ENCODE measurements around the gene CHRND.

DNA sequence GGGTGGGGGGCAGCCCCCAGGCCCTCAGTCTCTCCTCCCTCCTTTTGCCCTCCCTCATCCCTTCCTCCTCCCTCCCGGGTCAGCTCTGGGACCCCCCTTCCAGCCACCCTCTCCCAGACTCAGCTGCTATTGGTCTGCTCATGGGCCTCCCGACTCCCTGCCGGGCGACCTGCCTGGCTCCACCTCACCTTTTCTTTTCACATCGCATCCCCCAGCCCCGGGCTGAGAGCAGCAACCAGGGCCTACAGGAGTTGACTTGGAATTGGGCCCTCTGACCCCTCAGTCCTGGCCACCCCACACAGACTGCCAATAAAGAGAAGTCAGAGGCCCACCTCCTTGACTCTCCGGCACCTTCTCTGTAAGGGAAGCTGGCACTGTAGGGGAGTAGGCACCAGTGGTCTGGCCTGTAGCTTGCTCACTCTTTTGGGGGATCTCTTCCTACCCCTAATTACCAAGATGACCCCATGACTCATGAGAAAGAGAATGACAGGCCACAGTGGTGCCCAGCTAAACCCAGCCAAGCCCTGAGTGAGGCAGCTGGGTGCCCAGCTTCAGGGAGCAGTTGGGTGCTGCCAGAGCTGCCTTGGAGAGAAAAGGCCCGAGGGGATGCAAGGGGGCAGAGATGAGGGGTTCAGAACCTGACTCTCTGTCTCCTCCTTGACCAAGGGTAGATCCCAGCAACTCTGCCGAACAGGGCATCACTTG, 36.3 kb upstream of the CHRND start:
- TF ChIP-seq, protein P1, sequence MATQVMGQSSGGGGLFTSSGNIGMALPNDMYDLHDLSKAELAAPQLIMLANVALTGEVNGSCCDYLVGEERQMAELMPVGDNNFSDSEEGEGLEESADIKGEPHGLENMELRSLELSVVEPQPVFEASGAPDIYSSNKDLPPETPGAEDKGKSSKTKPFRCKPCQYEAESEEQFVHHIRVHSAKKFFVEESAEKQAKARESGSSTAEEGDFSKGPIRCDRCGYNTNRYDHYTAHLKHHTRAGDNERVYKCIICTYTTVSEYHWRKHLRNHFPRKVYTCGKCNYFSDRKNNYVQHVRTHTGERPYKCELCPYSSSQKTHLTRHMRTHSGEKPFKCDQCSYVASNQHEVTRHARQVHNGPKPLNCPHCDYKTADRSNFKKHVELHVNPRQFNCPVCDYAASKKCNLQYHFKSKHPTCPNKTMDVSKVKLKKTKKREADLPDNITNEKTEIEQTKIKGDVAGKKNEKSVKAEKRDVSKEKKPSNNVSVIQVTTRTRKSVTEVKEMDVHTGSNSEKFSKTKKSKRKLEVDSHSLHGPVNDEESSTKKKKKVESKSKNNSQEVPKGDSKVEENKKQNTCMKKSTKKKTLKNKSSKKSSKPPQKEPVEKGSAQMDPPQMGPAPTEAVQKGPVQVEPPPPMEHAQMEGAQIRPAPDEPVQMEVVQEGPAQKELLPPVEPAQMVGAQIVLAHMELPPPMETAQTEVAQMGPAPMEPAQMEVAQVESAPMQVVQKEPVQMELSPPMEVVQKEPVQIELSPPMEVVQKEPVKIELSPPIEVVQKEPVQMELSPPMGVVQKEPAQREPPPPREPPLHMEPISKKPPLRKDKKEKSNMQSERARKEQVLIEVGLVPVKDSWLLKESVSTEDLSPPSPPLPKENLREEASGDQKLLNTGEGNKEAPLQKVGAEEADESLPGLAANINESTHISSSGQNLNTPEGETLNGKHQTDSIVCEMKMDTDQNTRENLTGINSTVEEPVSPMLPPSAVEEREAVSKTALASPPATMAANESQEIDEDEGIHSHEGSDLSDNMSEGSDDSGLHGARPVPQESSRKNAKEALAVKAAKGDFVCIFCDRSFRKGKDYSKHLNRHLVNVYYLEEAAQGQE (IDR thresholded peaks at IDR 0.05): no peak
- TF ChIP-seq SP1 (IDR thresholded peaks at IDR 0.05) (no peak), RXRA (IDR thresholded peaks at IDR 0.05) (no peak), FOXA1 (IDR thresholded peaks at IDR 0.05) (no peak), RAD21 (IDR thresholded peaks at IDR 0.05) (no peak), JUND (IDR thresholded peaks at IDR 0.05) (no peak), GABPA (IDR thresholded peaks at IDR 0.05 in 1 of 2, conservative IDR thresholded peaks at IDR 0.05 in 1 of 2) (no peak), EGR1 (IDR thresholded peaks at IDR 0.05; ENCODE audit: low read depth in 2 of 2) (no peak), TAF1 (conservative IDR thresholded peaks at IDR 0.05) (no peak), HNF4G (IDR thresholded peaks at IDR 0.05) (no peak), YY1 (IDR thresholded peaks at IDR 0.05) (no peak)
- TF ChIP-seq, protein P2, sequence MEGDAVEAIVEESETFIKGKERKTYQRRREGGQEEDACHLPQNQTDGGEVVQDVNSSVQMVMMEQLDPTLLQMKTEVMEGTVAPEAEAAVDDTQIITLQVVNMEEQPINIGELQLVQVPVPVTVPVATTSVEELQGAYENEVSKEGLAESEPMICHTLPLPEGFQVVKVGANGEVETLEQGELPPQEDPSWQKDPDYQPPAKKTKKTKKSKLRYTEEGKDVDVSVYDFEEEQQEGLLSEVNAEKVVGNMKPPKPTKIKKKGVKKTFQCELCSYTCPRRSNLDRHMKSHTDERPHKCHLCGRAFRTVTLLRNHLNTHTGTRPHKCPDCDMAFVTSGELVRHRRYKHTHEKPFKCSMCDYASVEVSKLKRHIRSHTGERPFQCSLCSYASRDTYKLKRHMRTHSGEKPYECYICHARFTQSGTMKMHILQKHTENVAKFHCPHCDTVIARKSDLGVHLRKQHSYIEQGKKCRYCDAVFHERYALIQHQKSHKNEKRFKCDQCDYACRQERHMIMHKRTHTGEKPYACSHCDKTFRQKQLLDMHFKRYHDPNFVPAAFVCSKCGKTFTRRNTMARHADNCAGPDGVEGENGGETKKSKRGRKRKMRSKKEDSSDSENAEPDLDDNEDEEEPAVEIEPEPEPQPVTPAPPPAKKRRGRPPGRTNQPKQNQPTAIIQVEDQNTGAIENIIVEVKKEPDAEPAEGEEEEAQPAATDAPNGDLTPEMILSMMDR (IDR thresholded peaks at IDR 0.05; ENCODE audit: low read depth, low read length, missing input control): no peak
- TF ChIP-seq, protein P3, sequence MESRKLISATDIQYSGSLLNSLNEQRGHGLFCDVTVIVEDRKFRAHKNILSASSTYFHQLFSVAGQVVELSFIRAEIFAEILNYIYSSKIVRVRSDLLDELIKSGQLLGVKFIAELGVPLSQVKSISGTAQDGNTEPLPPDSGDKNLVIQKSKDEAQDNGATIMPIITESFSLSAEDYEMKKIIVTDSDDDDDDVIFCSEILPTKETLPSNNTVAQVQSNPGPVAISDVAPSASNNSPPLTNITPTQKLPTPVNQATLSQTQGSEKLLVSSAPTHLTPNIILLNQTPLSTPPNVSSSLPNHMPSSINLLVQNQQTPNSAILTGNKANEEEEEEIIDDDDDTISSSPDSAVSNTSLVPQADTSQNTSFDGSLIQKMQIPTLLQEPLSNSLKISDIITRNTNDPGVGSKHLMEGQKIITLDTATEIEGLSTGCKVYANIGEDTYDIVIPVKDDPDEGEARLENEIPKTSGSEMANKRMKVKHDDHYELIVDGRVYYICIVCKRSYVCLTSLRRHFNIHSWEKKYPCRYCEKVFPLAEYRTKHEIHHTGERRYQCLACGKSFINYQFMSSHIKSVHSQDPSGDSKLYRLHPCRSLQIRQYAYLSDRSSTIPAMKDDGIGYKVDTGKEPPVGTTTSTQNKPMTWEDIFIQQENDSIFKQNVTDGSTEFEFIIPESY (IDR thresholded peaks at IDR 0.05): no peak
- TF ChIP-seq, protein P4, sequence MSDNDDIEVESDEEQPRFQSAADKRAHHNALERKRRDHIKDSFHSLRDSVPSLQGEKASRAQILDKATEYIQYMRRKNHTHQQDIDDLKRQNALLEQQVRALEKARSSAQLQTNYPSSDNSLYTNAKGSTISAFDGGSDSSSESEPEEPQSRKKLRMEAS (IDR thresholded peaks at IDR 0.05): no peak

Measured in liver (tissue), 3 donors.